Endothelial cell (in vitro differentiated cells): ENCODE measurements around the gene SLFNL1. TPM values are rescaled to one million over a fixed set of nuclear protein-coding genes. Genes with fewer than 3 reads are reported as not detected.

ENCODE experiments used
- DNase-seq: peaks from one replicate; pipeline ENCODE4 v3.0.0; 2021; ENCODE audit warnings: low spot score
- H3K27ac Mint-ChIP-seq: one replicate; pipeline ENCODE4 v1.8.0; 2021; ENCODE audit warnings: mixed read lengths, inconsistent platforms; ENCODE audit not compliant: unreplicated experiment
- H3K27me3 Mint-ChIP-seq: one replicate; pipeline ENCODE4 v1.8.0; 2021; ENCODE audit warnings: mild to moderate bottlenecking, moderate library complexity, mixed read lengths, inconsistent platforms; ENCODE audit not compliant: unreplicated experiment
- H3K36me3 Mint-ChIP-seq: one replicate; pipeline ENCODE4 v1.8.0; 2021; ENCODE audit warnings: mild to moderate bottlenecking, low read depth, mixed read lengths, inconsistent platforms; ENCODE audit not compliant: unreplicated experiment
- H3K4me1 Mint-ChIP-seq: one replicate; pipeline ENCODE4 v1.8.0; 2021; ENCODE audit warnings: mild to moderate bottlenecking, mixed read lengths, inconsistent platforms; ENCODE audit not compliant: unreplicated experiment
- H3K4me3 Mint-ChIP-seq: one replicate; pipeline ENCODE4 v1.8.0; 2021; ENCODE audit warnings: mild to moderate bottlenecking, mixed read lengths, inconsistent platforms; ENCODE audit not compliant: unreplicated experiment
- H3K9me3 Mint-ChIP-seq: one replicate; pipeline ENCODE4 v1.8.0; 2021; ENCODE audit warnings: mixed read lengths, inconsistent platforms; ENCODE audit not compliant: unreplicated experiment
- total RNA-seq: library from RNA; stranded (reverse); fragmentation: NEBNext Ultra II Directional; extraction: Animal tissue kit (Norgen Biotek cat#: 25700); gene quantifications from one replicate; pipeline ENCODE4 v1.2.1, GENCODE V29; 2021; ENCODE audit not compliant: unreplicated experiment
- TF ChIP-seq, protein P1 (sequence below): fragments of 200-600 bp; sonication (generic); IDR thresholded peaks from one replicate; pipeline ENCODE4 v1.5.0; 2021; ENCODE audit warnings: antibody characterized with exemption; ENCODE audit not compliant: unreplicated experiment

Gene SLFNL1
- total RNA-seq, 1 donor from 2014 or later, result 0.38 TPM

DNA sequence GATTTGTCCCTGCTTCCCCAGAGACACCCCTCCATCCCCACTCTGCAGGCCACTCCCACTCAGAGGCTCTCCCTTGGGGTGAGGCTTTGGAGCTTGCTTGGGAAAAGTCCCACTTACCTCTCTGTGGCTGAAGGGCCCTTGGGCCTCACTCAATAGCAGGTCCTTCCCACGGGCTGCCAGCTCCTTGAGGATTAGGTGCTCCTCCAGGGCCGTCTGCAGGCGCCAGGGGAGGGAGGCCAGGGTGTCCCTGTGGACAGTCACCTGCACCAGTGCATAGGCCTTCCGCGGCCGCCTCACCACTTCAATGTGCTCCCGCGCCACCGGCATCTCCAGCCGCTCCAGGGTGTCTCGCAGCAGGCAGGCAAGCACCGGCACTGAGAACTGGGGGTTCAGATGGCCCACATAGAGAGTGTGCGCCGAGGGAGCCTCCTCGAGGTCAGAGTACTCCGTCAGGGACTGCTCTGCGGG is 1.4 kb downstream of the SLFNL1 start:
- Mint-ChIP-seq H3K27me3 (peaks cover 10% of the 10 kb centered on the region), H3K4me3 (no peak overlapping the region), H3K27ac (no peak overlapping the region), H3K9me3 (no peaks in the 10 kb centered on the region), H3K4me1 (peaks cover 33% of the 10 kb centered on the region), H3K36me3 (peaks cover 23% of the 10 kb centered on the region)
- TF ChIP-seq, protein P1, sequence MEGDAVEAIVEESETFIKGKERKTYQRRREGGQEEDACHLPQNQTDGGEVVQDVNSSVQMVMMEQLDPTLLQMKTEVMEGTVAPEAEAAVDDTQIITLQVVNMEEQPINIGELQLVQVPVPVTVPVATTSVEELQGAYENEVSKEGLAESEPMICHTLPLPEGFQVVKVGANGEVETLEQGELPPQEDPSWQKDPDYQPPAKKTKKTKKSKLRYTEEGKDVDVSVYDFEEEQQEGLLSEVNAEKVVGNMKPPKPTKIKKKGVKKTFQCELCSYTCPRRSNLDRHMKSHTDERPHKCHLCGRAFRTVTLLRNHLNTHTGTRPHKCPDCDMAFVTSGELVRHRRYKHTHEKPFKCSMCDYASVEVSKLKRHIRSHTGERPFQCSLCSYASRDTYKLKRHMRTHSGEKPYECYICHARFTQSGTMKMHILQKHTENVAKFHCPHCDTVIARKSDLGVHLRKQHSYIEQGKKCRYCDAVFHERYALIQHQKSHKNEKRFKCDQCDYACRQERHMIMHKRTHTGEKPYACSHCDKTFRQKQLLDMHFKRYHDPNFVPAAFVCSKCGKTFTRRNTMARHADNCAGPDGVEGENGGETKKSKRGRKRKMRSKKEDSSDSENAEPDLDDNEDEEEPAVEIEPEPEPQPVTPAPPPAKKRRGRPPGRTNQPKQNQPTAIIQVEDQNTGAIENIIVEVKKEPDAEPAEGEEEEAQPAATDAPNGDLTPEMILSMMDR, result no peak
- DNase-seq, result no peak

DNA sequence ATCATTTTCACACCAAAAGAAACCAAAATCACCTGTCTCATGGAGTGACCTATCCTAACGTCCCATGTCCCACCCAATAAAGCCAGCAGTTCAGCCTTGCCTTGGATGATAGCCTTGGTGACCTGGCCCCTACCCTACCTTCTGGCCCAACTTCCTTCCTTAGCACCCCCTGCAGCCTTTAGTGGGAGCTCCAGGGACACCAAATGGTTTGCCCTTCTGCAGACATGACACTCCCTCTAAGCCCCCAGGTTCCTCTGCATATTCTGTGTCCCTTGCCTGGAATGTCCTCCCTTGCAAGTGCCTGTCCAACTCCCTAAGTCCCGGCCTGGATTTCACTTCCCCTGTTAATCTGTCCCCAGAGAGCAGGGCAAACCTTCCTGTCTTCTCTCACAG is 2.2 kb downstream of the SLFNL1 start:
- Mint-ChIP-seq H3K4me3 (peak overlapping the region; percentile 31), H3K9me3 (no peaks in the 10 kb centered on the region), H3K4me1 (peaks cover 41% of the 10 kb centered on the region), H3K36me3 (peaks cover 21% of the 10 kb centered on the region), H3K27ac (peak overlapping the region; percentile 68), H3K27me3 (peaks cover 7% of the 10 kb centered on the region)
- DNase-seq, result no peak
- TF ChIP-seq, protein P1, result no peak

DNA sequence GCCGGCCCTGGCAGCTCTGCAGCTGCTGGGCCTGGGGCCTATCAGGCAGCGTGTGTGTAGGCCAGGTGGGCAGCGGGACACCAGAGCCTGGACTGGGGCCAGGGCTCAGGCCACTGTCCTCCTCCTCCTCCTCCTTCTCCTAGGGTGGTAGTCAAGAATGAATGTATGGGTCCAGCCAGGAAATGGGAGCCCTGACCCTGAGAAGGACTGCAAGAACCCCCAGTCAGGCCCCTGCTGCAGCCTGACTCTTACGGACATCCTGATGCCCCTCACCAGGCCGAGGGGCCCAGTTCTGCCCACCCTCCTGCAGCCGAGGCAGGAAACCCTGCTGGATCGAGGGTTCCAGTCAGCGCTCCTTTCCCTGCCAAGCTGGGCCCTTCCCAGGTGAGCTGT is 3.5 kb downstream of the SLFNL1 start:
- Mint-ChIP-seq H3K4me3 (no peak overlapping the region), H3K36me3 (peaks cover 17% of the 10 kb centered on the region), H3K4me1 (peaks cover 47% of the 10 kb centered on the region), H3K27me3 (peaks cover 11% of the 10 kb centered on the region), H3K9me3 (no peaks in the 10 kb centered on the region), H3K27ac (no peak overlapping the region)
- TF ChIP-seq, protein P1, result no peak
- no peak for DNase-seq

DNA sequence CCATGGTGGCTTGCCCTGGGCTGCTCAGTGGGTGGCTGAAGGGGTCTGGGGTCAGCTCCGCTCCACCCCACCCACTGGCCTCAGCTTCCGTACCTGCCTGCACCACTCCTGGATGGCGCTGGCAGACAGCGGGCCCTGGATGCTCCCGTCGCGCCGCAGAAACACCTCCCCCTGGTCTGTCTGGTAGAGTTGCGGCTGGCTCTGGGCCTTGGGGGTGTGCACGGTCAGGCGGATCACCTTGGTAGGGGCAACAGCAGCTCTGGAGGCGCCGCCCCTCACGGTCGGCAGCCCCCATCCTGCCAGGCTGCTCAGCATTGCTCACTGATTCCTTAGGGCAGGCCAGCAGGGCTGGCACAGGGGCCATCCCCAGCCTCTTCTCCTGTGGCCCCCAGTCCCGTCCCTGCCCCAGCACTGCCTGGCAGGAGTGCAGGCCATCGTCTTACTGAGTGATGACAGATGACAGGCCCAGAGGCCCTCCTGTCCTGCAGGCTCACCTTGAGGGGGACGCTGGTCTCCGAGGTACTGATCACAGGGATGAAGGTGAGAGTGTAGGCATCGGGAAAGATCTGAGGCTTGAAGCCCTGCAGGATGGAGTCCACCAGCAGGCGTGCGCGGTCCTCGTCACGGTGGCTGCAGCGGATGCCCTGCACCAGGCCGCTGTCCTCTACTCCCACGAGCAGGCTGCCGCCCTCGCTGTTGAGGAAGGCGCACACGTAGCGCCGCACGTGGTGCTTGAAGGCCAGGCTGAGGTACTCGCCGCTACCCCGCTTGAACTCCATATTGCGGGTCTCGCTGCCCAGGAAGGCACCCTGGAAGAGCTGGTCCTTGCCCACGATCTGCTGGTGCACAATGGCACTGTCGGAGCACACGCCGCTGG is 4.1 kb downstream of the SLFNL1 start:
- Mint-ChIP-seq H3K4me1 (peaks cover 48% of the 10 kb centered on the region), H3K4me3 (no peak overlapping the region), H3K9me3 (no peaks in the 10 kb centered on the region), H3K27ac (peak overlapping the region; percentile 48), H3K27me3 (peaks cover 11% of the 10 kb centered on the region), H3K36me3 (peaks cover 16% of the 10 kb centered on the region)
- no peak for DNase-seq
- TF ChIP-seq, protein P1, result no peak

DNA sequence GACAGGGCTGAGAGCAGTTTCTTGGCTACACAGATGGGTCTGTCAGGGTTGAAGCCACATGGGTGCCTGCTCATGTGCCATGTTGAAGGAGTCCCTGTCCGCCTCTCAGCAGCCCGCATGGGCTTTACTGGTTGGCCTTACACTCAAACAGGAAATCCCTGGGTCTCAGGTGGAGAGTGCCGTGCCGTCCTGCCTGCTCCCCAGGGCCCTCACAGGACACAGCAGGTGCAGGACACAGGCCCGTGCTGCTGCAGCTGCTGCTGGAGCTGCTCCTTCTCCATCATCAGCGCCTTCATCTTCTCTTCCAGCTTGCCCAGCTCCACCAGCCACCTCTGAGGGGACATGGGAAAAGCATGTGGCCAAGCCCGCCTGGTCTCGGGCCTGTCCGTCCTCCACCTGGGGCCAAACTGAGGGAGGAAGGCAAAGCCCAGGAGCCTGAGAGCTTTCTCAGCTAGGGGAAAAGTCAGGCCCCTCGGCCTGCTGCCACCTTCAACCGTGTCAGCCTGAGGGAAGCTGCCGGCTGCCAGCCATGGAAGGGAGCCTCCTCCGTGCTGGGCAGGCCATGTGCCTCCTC is 5.5 kb downstream of the SLFNL1 start:
- Mint-ChIP-seq H3K9me3 (no peaks in the 10 kb centered on the region), H3K27me3 (peaks cover 9% of the 10 kb centered on the region), H3K36me3 (peaks cover 21% of the 10 kb centered on the region), H3K27ac (peak overlapping the region; percentile 100), H3K4me3 (no peak overlapping the region), H3K4me1 (peaks cover 37% of the 10 kb centered on the region)
- no peak for DNase-seq
- TF ChIP-seq, protein P1, result no peak
